Activated CD4-positive, alpha-beta memory T cell treated with anti-CD3 and anti-CD28 coated beads, Interleukin-2, amount 10 ng/mL, durations not matched to agents 7 days and 5 days (primary cell): ENCODE results near the gene BATF. TPM values are rescaled to one million over a fixed set of nuclear protein-coding genes. Genes with fewer than 3 reads are reported as not detected.

ENCODE experiments used
- CTCF ChIA-PET: fragments of 350-600 bp; sonication (Branson Sonifier 250); formaldehyde crosslinking; loops from one replicate; lab custom pipeline; 2021; ENCODE audit warnings: antibody characterized with exemption, inconsistent platforms; lab: Charles Lee
- POLR2A ChIA-PET: fragments of 350-600 bp; sonication (Branson Sonifier 250); formaldehyde crosslinking; loops from one replicate; lab custom pipeline; 2021; ENCODE audit warnings: antibody characterized with exemption; lab: Charles Lee
- DNase-seq: peaks from one replicate; pipeline ENCODE4 v3.0.0-alpha.2; 2020
- H3K27ac Mint-ChIP-seq: one replicate; pipeline ENCODE4 v1.8.0; 2021; ENCODE audit warnings: mild to moderate bottlenecking, mixed read lengths
- H3K27me3 Mint-ChIP-seq: one replicate; pipeline ENCODE4 v1.8.0; 2021; ENCODE audit warnings: mixed read lengths
- H3K36me3 Mint-ChIP-seq: one replicate; pipeline ENCODE4 v1.8.0; 2021; ENCODE audit warnings: low read depth, mixed read lengths
- H3K4me1 Mint-ChIP-seq: one replicate; pipeline ENCODE4 v1.8.0; 2021; ENCODE audit warnings: mixed read lengths
- H3K4me3 Mint-ChIP-seq: one replicate; pipeline ENCODE4 v1.8.0; 2021; ENCODE audit warnings: mild to moderate bottlenecking, mixed read lengths
- H3K9me3 Mint-ChIP-seq: one replicate; pipeline ENCODE4 v1.8.0; 2021; ENCODE audit warnings: mixed read lengths
- total RNA-seq, 2 experiments: library from RNA; stranded (reverse); gene quantifications; one replicate each; pipeline ENCODE4 v1.2.3, GENCODE V29; 2021

The BATF gene
- total RNA-seq, 2 experiments from 2014 or later: 63.0 to 66.1 TPM

DNA sequence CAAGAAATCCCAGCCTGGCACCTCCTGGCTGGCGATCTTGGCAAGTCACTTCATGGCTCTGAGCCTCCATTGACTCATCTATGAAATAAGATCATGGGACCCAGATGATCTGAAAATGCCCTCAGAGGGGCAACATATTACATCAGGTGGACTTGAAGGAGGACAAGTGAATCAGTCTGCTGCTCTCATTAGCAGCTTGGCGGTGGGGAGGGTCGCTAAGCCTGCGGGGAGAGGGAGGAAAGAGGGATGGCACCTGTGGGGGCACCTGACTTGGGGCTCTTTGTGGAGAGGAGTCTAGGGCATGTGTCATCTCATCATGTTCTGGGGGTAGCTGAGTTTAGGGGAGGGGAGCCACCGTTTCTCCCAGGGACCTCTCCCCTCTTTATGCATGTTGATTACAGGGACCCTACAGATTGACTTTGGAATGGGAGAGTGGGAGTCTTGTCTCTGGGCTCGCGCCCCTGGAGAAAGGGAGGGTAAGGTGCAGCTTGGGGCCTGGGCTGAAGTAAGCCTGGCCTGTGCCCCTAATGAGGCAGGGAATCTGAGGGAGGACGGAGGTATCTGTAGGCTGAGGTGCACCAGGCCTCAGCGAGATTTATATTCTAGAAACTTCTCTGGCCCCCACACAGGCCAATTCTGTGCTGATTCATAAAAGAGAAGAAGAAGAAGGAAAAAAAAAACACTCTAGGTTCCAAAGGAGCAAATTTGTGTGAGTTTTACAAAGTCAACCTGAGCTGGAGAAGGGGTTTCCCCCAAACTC is 29.3 kb upstream of the BATF start:
- DNase-seq: no peak
- Mint-ChIP-seq H3K4me1 (peaks cover 67% of the 10 kb centered on the region), H3K4me3 (no peak overlapping the region), H3K36me3 (no peaks in the 10 kb centered on the region), H3K27me3 (no peaks in the 10 kb centered on the region), H3K27ac (no peak overlapping the region), H3K9me3 (peaks cover 6% of the 10 kb centered on the region)
- POLR2A ChIA-PET: interaction anchor here (1.6 kb wide), 1 partner anchor 21 kb away, joined by 4 read pairs; no protein-coding TSS in a partner anchor
- CTCF ChIA-PET: interaction anchor here (0.6 kb wide), 1 partner anchor 19 kb away, joined by 3 read pairs; no protein-coding TSS in a partner anchor

DNA sequence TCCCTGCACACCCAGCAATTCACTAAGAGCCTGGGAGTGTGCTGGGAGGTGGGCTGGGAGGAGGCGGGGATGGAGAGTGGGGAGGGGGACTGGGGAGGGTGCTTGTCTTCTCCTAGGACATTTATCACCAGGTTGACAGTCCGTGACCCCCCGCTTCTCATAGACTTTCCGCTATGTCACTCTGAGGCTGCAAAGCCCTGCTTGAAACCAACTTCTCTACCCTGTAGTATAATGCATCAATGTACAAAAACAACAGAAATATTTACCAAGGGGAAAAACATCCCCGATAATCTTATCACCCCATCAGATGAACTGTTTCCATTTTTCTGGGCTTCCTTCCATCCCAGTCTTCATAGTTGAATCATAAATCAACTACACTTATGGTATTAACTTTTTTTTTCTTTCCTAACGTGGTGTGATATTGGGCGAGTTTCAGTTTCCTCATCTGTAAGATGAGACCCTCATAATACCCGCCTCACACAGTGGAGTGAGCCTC is 28.6 kb upstream of the BATF start:
- H3K9me3 Mint-ChIP-seq: peaks cover 6% of the 10 kb centered on the region
- no peaks in the 10 kb centered on the region for H3K36me3 Mint-ChIP-seq
- ChIA-PET POLR2A (interaction anchor here (1.6 kb wide), 1 partner anchor 21 kb away, joined by 4 read pairs; no protein-coding TSS in a partner anchor), CTCF (interaction anchor here (1.4 kb wide), 1 partner anchor 67 kb away, joined by 4 read pairs; no protein-coding TSS in a partner anchor)
- no peak overlapping the region for H3K4me3 Mint-ChIP-seq
- DNase-seq: no peak
- no peaks in the 10 kb centered on the region for H3K27me3 Mint-ChIP-seq
- no peak overlapping the region for H3K27ac Mint-ChIP-seq
- peaks cover 63% of the 10 kb centered on the region for H3K4me1 Mint-ChIP-seq

DNA sequence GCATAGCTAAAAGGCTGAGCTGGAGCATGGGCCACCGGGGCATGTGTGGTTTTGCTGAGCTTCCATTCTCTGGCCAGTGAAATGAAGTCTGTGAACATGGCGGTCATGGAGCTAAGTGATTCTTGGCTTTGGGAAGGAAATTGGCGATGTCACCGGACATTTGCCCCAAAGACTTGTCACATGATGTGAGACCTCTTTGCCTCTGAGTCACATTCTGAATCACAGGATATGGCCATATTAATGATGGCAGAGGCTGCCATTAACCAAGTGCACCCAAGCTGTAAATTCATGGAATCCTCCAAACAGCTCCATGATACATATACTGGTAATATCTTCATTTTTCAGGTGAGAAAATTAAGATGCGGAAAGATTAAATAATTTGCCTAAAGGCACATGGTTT is 27.4 kb upstream of the BATF start:
- Mint-ChIP-seq H3K27ac (peak overlapping the region; percentile 16), H3K4me3 (no peak overlapping the region), H3K9me3 (peaks cover 6% of the 10 kb centered on the region), H3K27me3 (no peaks in the 10 kb centered on the region), H3K36me3 (no peaks in the 10 kb centered on the region), H3K4me1 (peaks cover 59% of the 10 kb centered on the region)
- DNase-seq: no peak
- ChIA-PET CTCF (interaction anchor here (0.6 to 2.3 kb wide), 11 partner anchors 8 to 186 kb away, joined by 3 to 12 read pairs (median 4); partner anchors contain the start of gene BATF), POLR2A (interaction anchor here (0.7 to 3.9 kb wide), 5 partner anchors 8 to 66 kb away, joined by 3 to 35 read pairs (median 3); partner anchors contain the start of gene BATF)

DNA sequence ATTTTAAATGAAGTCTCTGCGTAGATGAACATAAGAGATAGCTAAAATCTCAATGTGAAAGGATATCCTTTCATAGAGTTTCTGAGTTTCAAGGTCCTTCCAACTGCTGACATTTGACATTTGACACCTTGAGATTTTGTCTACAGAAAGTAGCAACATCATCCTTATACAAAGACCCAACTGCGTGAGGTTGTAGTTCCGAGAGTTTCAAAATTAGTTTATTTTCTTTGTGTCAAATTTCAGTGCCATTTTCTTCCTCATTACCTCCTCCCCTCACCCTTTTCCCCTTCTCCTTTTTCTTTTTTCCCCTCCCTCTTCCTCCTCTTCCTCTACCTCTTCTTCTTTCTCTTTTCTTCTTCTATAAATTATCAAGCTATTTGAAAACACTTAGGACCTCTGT is 26.9 kb upstream of the BATF start:
- H3K27me3 Mint-ChIP-seq: no peaks in the 10 kb centered on the region
- peaks cover 58% of the 10 kb centered on the region for H3K4me1 Mint-ChIP-seq
- H3K36me3 Mint-ChIP-seq: no peaks in the 10 kb centered on the region
- peak overlapping the region; percentile 16 for H3K27ac Mint-ChIP-seq
- H3K4me3 Mint-ChIP-seq: no peak overlapping the region
- peaks cover 6% of the 10 kb centered on the region for H3K9me3 Mint-ChIP-seq
- CTCF ChIA-PET: interaction anchor here (0.8 to 2.3 kb wide), 10 partner anchors 8 to 187 kb away, joined by 3 to 12 read pairs (median 4); partner anchors contain the start of gene BATF
- DNase-seq: no peak
- POLR2A ChIA-PET: interaction anchor here (0.7 to 3.9 kb wide), 7 partner anchors 9 to 369 kb away, joined by 3 to 35 read pairs (median 4); partner anchors contain the start of genes BATF and NEK9

DNA sequence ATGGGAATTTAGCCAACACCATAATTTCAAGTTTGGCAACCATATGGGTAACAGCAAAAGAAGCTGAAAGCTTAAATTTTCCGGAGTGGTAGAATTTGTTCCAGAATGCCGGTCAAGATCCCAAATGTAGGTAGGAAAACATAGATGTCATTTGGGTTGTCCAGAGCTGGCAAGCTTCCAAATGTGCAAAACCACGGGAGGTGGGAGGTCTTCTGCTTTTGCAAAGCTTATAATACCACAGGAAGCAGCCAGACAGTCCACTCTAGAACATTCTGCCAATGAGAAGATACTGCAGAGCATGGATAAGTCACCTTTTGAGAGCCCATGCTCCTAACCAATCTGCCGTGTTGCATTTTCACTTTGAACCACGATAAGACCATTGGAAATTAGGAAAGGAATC is 26.4 kb upstream of the BATF start:
- POLR2A ChIA-PET: interaction anchor here (1.0 to 3.9 kb wide), 6 partner anchors 9 to 369 kb away, joined by 3 to 35 read pairs (median 8); partner anchors contain the start of genes BATF and NEK9
- no peak for DNase-seq
- CTCF ChIA-PET: interaction anchor here (1.3 to 2.3 kb wide), 7 partner anchors 8 to 187 kb away, joined by 3 to 12 read pairs (median 5); partner anchors contain the start of gene BATF
- Mint-ChIP-seq H3K27me3 (no peaks in the 10 kb centered on the region), H3K4me1 (peaks cover 55% of the 10 kb centered on the region), H3K27ac (peak overlapping the region; percentile 16), H3K9me3 (peaks cover 3% of the 10 kb centered on the region), H3K4me3 (no peak overlapping the region), H3K36me3 (no peaks in the 10 kb centered on the region)

DNA sequence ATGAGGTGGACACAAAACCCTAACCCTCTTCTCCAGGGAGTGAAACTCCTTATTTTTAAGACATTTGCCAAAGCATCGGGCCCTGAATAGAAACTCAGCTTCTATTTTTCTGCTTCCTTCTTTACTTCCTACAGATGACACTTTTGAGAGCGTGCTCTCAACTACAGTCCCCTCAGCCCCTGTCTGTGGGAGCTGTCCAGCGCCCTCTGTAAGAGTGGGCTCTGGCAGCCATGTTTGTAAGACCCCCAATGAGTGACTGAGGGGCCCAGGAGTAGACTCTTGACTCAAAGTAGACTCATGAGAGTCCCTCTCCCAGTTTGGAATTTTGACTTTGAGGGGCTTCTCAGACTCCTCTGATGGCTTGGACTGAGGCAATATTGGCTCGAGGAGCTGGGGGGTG is 25.5 kb upstream of the BATF start:
- H3K4me1 Mint-ChIP-seq: peaks cover 55% of the 10 kb centered on the region
- DNase-seq: no peak
- peaks cover 3% of the 10 kb centered on the region for H3K9me3 Mint-ChIP-seq
- H3K27ac Mint-ChIP-seq: peak overlapping the region; percentile 76
- CTCF ChIA-PET: interaction anchor here (1.1 to 2.3 kb wide), 8 partner anchors 9 to 189 kb away, joined by 3 to 12 read pairs (median 5); partner anchors contain the start of gene BATF
- no peaks in the 10 kb centered on the region for H3K27me3 Mint-ChIP-seq
- POLR2A ChIA-PET: interaction anchor here (1.0 to 3.9 kb wide), 6 partner anchors 10 to 370 kb away, joined by 3 to 35 read pairs (median 8); partner anchors contain the start of genes BATF and NEK9
- no peaks in the 10 kb centered on the region for H3K36me3 Mint-ChIP-seq
- no peak overlapping the region for H3K4me3 Mint-ChIP-seq

DNA sequence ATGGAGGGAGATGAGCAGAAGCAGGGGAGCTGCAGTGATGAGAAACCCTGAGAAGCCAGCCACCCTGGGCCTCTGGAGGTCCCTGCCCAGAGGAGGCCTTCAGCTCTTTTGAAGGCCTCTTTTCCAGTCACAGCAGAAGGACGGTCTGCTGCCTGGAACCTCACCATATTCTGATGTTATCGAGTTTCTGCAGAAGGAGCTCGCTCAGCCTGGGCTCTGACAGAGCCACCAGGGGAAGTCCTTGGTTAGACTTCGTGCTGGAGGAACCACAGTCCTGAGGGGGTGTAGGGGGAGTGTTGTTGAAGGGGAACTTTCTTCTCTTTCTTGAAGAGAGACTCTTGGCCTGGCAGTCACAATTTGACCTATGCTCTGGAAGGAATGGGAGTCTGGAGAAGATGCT is 25.1 kb upstream of the BATF start:
- DNase-seq: peak; percentile 44
- Mint-ChIP-seq H3K4me1 (peaks cover 55% of the 10 kb centered on the region), H3K36me3 (no peaks in the 10 kb centered on the region), H3K4me3 (peak overlapping the region; percentile 31), H3K27ac (peak overlapping the region; percentile 76), H3K9me3 (peaks cover 3% of the 10 kb centered on the region), H3K27me3 (no peaks in the 10 kb centered on the region)
- POLR2A ChIA-PET: interaction anchor here (1.3 to 3.9 kb wide), 4 partner anchors 10 to 188 kb away, joined by 4 to 35 read pairs (median 15); partner anchors contain the start of gene BATF
- CTCF ChIA-PET: interaction anchor here (1.1 to 2.0 kb wide), 6 partner anchors 9 to 189 kb away, joined by 3 to 12 read pairs (median 4); partner anchors contain the start of gene BATF

DNA sequence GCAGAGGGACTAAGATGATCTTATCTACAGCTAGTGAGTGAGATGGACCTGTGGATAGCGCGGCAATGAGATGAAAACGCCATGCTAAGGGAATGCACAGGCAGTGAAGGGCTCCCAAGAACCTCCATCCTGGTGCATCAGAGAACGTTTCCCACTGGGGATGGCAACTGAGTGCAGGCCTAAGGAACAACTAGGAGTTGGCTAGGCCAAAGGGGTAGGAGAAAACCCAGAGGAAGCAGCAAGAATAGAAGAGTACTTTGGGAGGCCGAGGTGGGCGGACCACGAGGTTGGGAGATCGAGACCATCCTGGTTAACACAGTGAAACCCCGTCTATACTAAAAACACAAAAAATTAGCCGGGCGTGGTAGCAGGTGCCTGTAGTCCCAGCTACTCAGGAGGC is 24.6 kb upstream of the BATF start:
- Mint-ChIP-seq H3K27ac (peak overlapping the region; percentile 76), H3K9me3 (peaks cover 3% of the 10 kb centered on the region), H3K36me3 (no peaks in the 10 kb centered on the region), H3K4me1 (peaks cover 53% of the 10 kb centered on the region), H3K4me3 (no peak overlapping the region), H3K27me3 (no peaks in the 10 kb centered on the region)
- DNase-seq: no peak
- CTCF ChIA-PET: interaction anchor here (0.7 to 2.0 kb wide), 7 partner anchors 10 to 190 kb away, joined by 3 to 12 read pairs (median 5); partner anchors contain the start of gene BATF
- POLR2A ChIA-PET: interaction anchor here (2.6 to 3.9 kb wide), 3 partner anchors 11 to 24 kb away, joined by 12 to 35 read pairs (median 18); partner anchors contain the start of gene BATF

DNA sequence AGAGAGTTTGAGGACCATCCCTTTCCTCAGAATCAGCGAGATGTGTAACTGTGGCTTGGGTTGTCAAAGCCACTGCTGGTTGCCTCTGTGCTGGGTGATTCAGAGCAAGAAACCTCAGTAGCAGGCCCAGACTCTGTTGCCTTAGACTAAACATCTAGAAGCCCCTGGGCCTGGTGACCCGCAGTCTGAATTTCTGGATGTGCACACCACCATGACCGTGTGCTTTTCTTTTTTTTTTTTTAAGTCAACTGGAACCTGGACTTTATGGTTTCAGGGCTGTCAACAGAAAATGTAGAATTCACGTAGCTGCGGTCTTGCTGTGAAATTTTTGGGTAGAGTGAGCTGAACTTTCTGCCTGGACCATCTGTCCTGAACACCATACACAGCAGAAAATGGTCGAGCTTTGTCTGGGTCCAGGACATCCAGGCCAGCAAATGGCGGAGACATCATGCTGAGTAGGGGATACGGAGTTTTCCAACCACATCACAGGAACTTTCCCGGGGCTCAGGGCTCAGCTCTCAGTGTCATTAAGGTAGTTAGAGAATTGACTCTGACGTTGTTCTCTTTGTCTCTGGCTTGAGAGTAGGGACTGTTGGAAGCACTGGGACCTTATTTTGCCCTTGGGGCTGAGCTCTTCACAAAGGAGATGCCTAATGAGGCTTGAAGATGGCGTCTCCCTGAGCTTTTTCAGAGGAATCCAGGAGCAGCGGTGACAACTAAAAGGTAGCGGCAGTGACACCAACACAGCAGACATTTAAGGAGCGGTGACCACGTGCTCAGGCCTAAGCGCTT is 23.0 kb upstream of the BATF start:
- H3K27me3 Mint-ChIP-seq: no peaks in the 10 kb centered on the region
- POLR2A ChIA-PET: interaction anchor here (1.1 to 2.0 kb wide), 3 partner anchors 14 to 22 kb away, joined by 3 to 7 read pairs (median 4); no protein-coding TSS in a partner anchor
- DNase-seq: no peak
- H3K9me3 Mint-ChIP-seq: peaks cover 3% of the 10 kb centered on the region
- CTCF ChIA-PET: interaction anchor here (2.8 kb wide), 1 partner anchor 11 kb away, joined by 14 read pairs; no protein-coding TSS in a partner anchor
- H3K27ac Mint-ChIP-seq: peak overlapping the region; percentile 9
- H3K4me1 Mint-ChIP-seq: peaks cover 42% of the 10 kb centered on the region
- H3K36me3 Mint-ChIP-seq: no peaks in the 10 kb centered on the region
- H3K4me3 Mint-ChIP-seq: no peak overlapping the region

DNA sequence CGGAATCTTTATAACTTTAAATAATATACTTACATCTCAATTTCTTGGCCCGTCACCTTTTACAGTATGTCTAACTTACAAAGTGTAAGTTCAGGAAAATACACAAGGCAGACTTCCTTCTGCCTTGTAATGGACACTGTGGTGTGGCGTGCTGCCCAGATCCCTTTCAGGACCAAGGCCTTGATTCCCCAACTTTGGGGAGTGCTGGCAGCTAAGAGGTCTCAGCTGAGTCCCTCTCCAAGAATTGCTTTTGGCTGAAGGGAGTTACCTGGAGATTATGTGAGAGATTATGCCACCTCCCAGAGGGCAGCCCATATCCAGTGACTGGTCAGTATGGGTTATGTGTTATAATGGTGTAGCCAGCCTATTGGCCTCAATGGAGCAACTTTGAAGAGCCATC is 21.2 kb upstream of the BATF start:
- H3K4me3 Mint-ChIP-seq: no peak overlapping the region
- POLR2A ChIA-PET: no interaction called here
- H3K9me3 Mint-ChIP-seq: peaks cover 2% of the 10 kb centered on the region
- H3K36me3 Mint-ChIP-seq: no peaks in the 10 kb centered on the region
- H3K27me3 Mint-ChIP-seq: no peaks in the 10 kb centered on the region
- CTCF ChIA-PET: interaction anchor here (2.8 kb wide), 1 partner anchor 13 kb away, joined by 14 read pairs; no protein-coding TSS in a partner anchor
- no peak overlapping the region for H3K27ac Mint-ChIP-seq
- peaks cover 27% of the 10 kb centered on the region for H3K4me1 Mint-ChIP-seq
- no peak for DNase-seq

DNA sequence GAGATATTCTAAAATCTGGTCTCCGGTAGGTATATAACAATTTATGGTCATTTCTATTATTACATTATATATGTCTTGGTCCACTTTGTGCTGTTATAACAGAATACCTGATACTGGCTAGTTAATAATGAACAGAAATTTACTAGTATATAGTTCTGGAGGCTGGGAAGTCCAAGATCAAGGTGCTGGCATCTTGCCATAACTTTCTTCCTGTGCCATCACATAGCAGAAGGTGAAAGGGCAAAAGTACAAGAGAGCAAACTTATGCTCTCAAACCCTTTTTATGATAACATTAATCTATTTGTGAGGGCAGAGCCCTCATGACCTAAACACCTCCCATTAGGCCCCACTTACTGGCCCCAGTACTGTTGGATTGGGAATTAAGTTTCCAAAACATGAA is 17.9 kb upstream of the BATF start:
- ChIA-PET CTCF (interaction anchor here (1.3 kb wide), 1 partner anchor 9 kb away, joined by 4 read pairs; no protein-coding TSS in a partner anchor), POLR2A (no interaction called here)
- Mint-ChIP-seq H3K4me1 (peaks cover 2% of the 10 kb centered on the region), H3K9me3 (peaks cover 5% of the 10 kb centered on the region), H3K27ac (no peak overlapping the region), H3K27me3 (no peaks in the 10 kb centered on the region), H3K36me3 (no peaks in the 10 kb centered on the region), H3K4me3 (no peak overlapping the region)
- DNase-seq: no peak
